ENCODE measurements around the gene CRAMP1.

CRAMP1 gene

DNA sequence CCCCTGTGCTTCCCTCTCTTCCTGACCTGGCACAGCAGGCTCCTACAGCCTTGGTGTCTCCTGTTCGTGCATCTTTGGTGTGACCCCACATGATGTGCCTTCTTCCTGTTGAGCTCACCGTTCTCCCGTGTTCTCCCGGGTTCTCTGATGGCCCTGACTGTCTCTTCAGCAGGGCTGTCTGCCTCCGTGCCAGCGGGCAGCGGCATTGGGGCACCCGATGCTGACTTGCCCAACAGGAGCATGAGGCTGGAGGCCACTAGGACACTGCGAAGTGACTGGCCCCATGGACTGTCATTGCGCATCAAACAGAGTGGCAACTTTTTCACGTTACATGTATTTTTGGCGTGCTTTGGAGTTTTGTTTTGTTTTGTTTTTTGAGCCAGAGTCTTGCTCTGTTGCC, 22.4 kb downstream of the CRAMP1 start:
- no peak for DNase-seq

- DNase-seq: no peak
Observed at GRCh38 chr16:1635070-1635469, 22.9 kb downstream of the CRAMP1 start.

- no peak for DNase-seq
Observed at GRCh38 chr16:1637526-1637925, 25.4 kb downstream of the CRAMP1 start.

GRCh38 chr16:1638757-1639156, 26.6 kb downstream of the CRAMP1 start:
- DNase-seq: no peak

- DNase-seq: no peak
Observed at GRCh38 chr16:1639282-1639681, 27.1 kb downstream of the CRAMP1 start.

DNA sequence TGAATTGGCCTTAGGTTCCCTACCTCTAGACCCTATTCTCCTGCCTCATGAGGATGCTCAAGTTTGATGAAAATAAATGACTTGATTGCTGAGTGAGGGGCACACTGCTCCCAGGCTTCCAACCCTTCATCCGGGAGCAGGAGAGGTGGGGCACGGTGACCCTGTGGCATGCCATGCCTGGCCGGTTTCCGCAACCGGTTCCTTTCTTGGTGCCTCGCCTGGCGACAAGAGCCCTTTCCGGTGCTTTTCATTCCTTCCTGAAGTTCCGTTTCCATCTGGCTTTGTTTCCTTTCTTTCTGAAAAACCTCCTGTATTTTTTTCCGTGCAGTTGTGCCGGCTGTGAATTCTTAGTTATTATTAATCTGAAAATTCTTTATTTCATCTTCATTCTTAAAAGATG, 27.7 kb downstream of the CRAMP1 start:
- DNase-seq: no peak

DNA sequence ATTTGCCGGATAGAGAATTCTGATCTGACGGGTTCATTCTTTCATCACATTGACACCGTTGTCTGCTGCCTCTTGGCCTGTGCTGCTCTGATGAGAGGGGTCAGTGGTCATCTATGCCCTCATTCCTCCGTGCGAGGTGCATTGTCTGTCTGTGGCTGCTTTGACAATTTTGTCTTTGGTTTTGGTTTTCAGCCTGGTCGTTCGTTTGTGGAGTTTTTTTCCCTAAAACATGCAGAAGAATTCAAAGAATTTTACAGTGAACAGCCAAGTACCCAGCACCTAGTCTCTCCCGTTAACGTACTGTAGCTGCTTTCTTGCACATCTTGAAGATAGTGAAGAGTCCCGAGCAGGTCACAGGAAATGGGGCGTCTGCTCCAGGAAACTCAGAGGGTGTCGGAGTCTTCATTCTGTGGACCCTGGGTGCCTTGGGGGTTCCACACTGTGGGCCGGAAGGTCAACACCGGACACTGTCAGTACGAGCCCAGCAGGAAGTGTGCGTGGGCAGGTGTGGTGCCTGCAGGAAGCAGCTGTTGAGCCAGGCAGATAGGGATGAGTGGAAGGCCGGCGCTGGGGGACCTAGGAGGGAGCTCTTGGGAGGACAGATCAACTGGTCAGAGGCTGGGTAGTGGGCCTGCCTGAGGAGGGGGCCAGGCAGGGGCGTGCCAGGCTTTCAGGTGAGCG, 28.2 kb downstream of the CRAMP1 start:
- DNase-seq: no peak

DNA sequence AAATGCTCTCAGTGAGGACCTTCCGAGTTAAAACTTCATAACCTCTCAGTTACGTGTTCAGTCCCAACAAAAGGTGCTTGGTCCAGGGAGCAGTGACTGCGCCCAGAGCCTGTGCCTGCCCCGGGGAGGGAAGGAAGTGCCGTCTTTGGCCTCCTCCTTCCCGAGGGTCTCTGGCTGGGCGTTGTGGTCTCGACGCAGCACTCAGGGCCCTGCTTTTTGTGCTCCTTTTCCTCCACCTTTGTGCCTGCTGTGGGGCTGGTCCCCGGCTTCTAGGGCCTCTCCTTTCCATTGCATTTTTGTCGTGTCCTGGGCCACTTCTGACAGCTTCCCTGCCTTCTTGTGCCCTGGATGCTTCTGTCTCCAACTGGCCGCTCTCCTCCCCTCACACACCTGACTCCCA, 29.1 kb downstream of the CRAMP1 start:
- no peak for DNase-seq

- no peak for DNase-seq
Observed at GRCh38 chr16:1642148-1642547, 30.0 kb downstream of the CRAMP1 start.

DNA sequence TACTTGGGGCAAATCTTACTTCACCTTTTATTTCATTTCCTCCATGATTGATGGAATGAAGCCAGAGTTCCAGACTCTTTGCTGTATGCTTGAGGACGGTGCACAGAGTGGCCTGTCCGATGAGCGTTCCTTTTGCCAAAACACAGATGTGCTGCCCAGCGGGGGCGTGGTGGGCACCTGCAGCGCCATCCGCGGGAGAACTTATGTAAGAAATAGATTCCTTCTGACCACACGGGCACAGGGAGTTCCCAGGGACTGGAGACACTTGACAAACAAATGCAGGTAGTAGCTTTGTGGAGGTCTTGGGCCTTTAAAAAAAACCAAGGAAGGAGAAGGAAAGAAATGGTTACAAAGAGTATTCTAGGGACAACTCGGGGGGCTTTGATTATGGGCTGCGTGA, 30.6 kb downstream of the CRAMP1 start:
- no peak for DNase-seq

GRCh38 chr16:1643521-1643920, 31.4 kb downstream of the CRAMP1 start:
- no peak for DNase-seq

- no peak for DNase-seq
Observed at GRCh38 chr16:1645914-1646525, 33.9 kb downstream of the CRAMP1 start.

DNA sequence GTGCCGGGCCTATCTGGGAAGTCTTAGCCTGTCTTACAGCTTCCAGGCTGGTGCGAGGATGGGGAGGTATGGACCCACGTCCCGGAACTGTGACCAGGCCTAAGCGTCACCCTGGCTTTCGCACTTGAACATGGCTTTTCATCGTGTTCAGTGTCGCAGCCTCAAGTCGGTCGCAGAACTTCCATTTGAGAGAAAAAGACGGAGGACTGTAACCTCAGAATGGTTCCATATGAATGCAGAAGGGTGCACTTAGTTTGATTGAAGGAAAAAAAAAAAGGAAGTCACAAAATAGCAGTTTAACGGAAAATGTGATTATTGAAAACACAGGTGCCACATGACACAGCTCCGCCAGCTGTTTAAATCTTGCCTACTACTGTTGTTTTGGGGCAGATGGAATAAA, 35.7 kb downstream of the CRAMP1 start:
- DNase-seq: no peak

GRCh38 chr16:1650131-1650530, 38.0 kb downstream of the CRAMP1 start:
- no peak for DNase-seq

GRCh38 chr16:1651094-1651973, 39.2 kb downstream of the CRAMP1 start:
- no peak for DNase-seq

DNA sequence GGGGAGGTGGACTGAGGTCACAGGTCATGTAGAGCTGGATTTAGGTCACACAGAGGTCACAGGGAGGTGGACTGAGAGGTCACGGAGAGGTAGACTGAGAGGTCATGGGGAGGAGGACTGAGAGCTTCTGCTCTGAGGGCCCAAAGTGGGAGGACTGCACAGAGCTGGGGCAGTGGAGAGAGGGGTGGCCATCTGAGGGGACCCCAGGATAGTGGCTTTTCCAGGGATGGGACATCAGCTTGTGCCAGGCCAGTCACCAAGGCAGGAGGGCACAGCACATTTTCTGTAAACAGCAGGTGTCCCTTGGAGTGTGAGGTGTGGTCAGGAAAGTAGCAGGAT, 39.8 kb downstream of the CRAMP1 start:
- no peak for DNase-seq

- no peak for DNase-seq
Observed at GRCh38 chr16:1653023-1653422, 40.9 kb downstream of the CRAMP1 start.

- no peak for DNase-seq
Observed at GRCh38 chr16:1654505-1655268, 42.5 kb downstream of the CRAMP1 start.

DNA sequence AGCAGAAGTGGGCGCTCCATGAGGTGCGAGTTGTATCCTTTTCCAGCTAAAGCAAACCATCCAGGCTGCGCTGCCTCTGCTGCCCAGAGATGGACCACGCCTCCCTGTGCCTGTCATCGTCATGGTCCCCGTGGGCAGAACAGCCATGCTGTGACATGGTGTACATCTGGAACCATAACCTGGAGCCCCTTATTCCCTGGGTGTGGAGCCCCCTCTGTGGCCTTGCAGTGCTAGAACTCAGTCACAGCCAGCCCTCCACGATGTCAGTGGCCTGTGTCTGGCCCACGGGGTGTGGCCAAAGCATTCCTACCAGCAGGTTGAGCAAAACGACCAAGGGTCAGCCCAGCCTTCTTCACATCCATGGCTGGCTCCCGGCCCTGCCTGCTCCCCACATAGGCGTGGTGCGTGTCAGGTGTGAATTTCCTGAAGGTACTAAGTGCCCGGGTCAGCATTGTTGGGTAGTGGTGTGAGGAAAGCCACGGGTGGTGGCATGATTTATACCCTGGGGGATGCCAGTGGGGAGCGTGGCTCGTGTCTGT, 43.2 kb downstream of the CRAMP1 start:
- no peak for DNase-seq

DNA sequence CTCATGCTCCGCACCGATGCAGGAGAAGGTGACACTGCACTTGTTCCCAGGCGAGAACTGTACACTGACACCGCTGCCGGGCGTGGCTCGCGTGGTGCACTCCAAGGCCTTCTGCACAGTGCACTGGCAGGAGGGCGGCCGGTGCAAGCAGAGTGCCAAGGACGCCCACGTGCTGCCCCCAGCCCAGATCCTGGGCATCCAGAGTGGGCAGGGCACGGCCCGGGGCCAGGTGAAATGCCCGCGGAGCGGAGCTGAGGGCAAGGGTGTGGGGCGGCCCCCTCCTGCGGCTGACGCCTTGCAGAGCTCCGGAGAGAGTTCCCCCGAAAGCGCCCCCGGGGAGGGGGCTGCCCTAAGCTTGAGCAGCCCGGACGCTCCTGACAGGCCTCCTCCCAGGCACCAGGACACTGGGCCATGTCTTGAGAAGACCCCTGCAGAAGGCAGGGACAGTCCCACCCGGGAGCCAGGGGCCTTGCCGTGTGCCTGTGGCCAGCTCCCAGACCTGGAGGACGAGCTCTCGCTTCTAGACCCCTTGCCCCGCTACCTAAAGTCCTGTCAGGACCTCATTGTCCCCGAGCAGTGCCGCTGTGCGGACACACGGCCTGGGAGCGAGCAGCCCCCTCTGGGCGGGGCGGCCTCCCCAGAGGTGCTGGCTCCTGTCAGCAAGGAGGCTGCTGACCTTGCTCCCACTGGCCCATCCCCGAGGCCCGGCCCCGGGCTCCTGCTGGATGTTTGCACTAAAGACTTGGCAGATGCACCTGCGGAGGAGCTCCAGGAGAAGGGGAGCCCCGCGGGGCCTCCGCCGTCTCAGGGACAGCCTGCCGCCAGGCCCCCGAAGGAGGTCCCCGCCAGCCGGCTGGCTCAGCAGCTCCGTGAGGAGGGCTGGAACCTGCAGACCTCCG, 44.0 kb downstream of the CRAMP1 start:
- DNase-seq: no peak

- DNase-seq: no peak
Observed at GRCh38 chr16:1656808-1657617, 44.9 kb downstream of the CRAMP1 start.

All from GOT3 (cell line).